Measurements from ENCODE around the gene PDE7B. TPM values are rescaled to one million over a fixed set of nuclear protein-coding genes. Genes with fewer than 3 reads are reported as not detected.

Gene PDE7B
- total RNA-seq, 4 donors from 2014 or later, result 7.8 to 13.7 (median 8.6) TPM

DNA sequence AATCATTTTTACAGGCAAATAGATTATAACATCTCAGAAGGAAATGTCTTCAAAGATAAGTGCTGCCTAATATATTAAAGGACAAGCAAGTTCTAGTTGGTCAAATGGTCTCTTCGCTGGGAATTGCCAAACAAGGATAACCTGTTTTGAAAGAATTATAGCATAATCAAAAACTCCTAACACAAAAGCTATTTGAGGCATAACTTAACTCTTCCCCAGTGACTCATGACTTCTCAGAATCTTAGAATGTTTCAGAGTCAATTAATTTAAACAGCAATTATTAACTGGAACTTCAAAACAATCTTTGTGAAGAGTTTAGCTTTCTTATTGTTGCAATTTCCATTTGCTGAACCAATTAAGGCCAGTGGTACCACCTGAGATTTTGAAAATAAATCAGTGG is 272.0 kb downstream of the PDE7B start:
- WGBS, 2 donors, result 59 to 77% methylated on average over 1 of the region's 1 CpG
- Histone ChIP-seq H3K4me1 (peaks cover 17 to 22% of the 10 kb centered on the region in 2 donors), H3K4me3 (replicated peaks in 1 of 3) (no peak overlapping the region), H3K9me3 (no peaks in the 10 kb centered on the region), H3K36me3 (no peaks in the 10 kb centered on the region), H3K27me3 (no peaks in the 10 kb centered on the region), H3K27ac (no peak overlapping the region)
- no peak for TF ChIP-seq POLR2A (IDR thresholded peaks at IDR 0.05)
- TF ChIP-seq, protein P1, sequence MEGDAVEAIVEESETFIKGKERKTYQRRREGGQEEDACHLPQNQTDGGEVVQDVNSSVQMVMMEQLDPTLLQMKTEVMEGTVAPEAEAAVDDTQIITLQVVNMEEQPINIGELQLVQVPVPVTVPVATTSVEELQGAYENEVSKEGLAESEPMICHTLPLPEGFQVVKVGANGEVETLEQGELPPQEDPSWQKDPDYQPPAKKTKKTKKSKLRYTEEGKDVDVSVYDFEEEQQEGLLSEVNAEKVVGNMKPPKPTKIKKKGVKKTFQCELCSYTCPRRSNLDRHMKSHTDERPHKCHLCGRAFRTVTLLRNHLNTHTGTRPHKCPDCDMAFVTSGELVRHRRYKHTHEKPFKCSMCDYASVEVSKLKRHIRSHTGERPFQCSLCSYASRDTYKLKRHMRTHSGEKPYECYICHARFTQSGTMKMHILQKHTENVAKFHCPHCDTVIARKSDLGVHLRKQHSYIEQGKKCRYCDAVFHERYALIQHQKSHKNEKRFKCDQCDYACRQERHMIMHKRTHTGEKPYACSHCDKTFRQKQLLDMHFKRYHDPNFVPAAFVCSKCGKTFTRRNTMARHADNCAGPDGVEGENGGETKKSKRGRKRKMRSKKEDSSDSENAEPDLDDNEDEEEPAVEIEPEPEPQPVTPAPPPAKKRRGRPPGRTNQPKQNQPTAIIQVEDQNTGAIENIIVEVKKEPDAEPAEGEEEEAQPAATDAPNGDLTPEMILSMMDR (IDR thresholded peaks at IDR 0.05), result no peak
- intact Hi-C loops (cut with DNase I), result no loop called here
- no peak for DNase-seq

DNA sequence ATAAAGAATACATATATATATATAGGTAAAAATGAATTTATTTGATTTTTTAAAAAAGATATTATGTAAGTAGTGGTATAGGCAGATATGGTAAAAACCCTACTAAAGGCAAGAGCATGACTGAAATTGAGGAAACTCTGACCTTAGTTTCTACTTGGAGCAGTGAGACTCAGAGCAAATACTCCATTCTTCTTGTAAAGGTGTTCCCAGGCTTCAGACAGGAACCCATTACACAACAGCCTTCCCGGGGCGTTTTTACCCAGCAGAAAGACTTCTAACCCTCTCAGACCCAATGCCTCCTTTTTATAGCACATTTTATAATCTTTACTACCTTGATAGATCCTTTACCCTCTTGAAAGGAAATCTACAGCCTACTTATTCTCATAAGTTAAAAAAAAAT is 274.1 kb downstream of the PDE7B start:
- H3K4me1 ChIP-seq, result peaks cover 5 to 8% of the 10 kb centered on the region in 2 donors
- intact Hi-C loops (cut with DNase I), result no loop called here
- WGBS, 2 donors, result 90 to 91% methylated on average over 2 of the region's 2 CpGs
- TF ChIP-seq POLR2A (IDR thresholded peaks at IDR 0.05), result no peak
- TF ChIP-seq, protein P1 (IDR thresholded peaks at IDR 0.05), result no peak
- no peaks in the 10 kb centered on the region for H3K27me3 ChIP-seq
- no peak for DNase-seq
- no peaks in the 10 kb centered on the region for H3K36me3 ChIP-seq
- no peaks in the 10 kb centered on the region for H3K9me3 ChIP-seq
- H3K27ac ChIP-seq, result no peak overlapping the region
- no peak overlapping the region for H3K4me3 ChIP-seq (replicated peaks in 1 of 3)

- intact Hi-C loops (cut with DNase I), result no loop called here
- TF ChIP-seq, protein P1 (IDR thresholded peaks at IDR 0.05), result no peak
- no peak for TF ChIP-seq POLR2A (IDR thresholded peaks at IDR 0.05)
- Histone ChIP-seq H3K27ac (peak overlapping the region in 1 of 3 donors; percentile 6), H3K4me3 (replicated peaks in 1 of 3) (no peak overlapping the region), H3K27me3 (no peaks in the 10 kb centered on the region), H3K9me3 (no peaks in the 10 kb centered on the region), H3K36me3 (no peaks in the 10 kb centered on the region), H3K4me1 (peaks cover 5 to 8% of the 10 kb centered on the region in 2 donors)
- 24 to 33% methylated on average over 2 of the region's 2 CpGs for WGBS, 2 donors
- no peak for DNase-seq
These were observed 276.4 kb downstream of the PDE7B start for GRCh38 chr6:136127873-136128272.

DNA sequence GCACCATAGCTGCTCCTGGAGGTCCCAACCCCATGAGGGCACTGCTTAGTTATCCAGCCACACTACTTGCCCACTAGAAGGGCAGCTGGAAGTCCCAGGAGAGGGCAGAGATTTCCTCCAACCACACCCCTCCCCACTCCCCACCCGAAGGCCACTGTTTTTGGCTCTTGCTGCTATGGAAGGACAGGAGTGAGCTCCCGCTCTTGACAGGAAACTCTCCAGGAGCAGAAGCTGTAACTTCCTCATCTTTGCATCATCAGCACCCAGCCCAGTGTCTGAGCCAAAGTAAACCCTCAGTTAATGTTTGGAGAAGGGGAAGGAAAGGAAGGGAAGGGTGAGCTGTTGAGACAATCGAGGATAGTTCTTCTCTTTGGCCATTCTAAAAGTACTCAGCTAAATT is 277.9 kb downstream of the PDE7B start:
- no peaks in the 10 kb centered on the region for H3K36me3 ChIP-seq
- H3K4me3 ChIP-seq (replicated peaks in 1 of 3), result no peak overlapping the region
- H3K27ac ChIP-seq, result no peak overlapping the region
- H3K27me3 ChIP-seq, result no peaks in the 10 kb centered on the region
- DNase-seq, result no peak
- intact Hi-C loops (cut with DNase I), result no loop called here
- 74 to 85% methylated on average over 3 of the region's 3 CpGs for WGBS, 2 donors
- no peak for TF ChIP-seq POLR2A (IDR thresholded peaks at IDR 0.05)
- TF ChIP-seq, protein P1 (IDR thresholded peaks at IDR 0.05), result no peak
- H3K4me1 ChIP-seq, result peaks cover 5 to 8% of the 10 kb centered on the region in 2 donors
- no peaks in the 10 kb centered on the region for H3K9me3 ChIP-seq

- Histone ChIP-seq H3K4me1 (peaks cover 3 to 9% of the 10 kb centered on the region in 2 donors), H3K36me3 (no peaks in the 10 kb centered on the region), H3K4me3 (replicated peaks in 1 of 3) (no peak overlapping the region), H3K27me3 (no peaks in the 10 kb centered on the region), H3K9me3 (no peaks in the 10 kb centered on the region), H3K27ac (no peak overlapping the region)
- no peak for DNase-seq
- 86 to 87% methylated on average over 5 of the region's 5 CpGs for WGBS, 2 donors
- TF ChIP-seq, protein P1 (IDR thresholded peaks at IDR 0.05), result no peak
- no peak for TF ChIP-seq POLR2A (IDR thresholded peaks at IDR 0.05)
- intact Hi-C loops (cut with DNase I), result no loop called here
These were observed 282.8 kb downstream of the PDE7B start for GRCh38 chr6:136134268-136134667.

Data from thyroid gland (tissue), 4 donors.